Measurements from ENCODE around the gene BMPR1A. TPM values are rescaled to one million over a fixed set of nuclear protein-coding genes. Genes with fewer than 3 reads are reported as not detected.

Gene BMPR1A
- total RNA-seq, 4 donors from 2014 or later, result 29.3 to 45.2 (median 38.0) TPM

- Histone ChIP-seq H3K9me3 (no peaks in the 10 kb centered on the region), H3K4me1 (peaks cover 25 to 50% (median 47%) of the 10 kb centered on the region in 4 donors), H3K27ac (peak overlapping the region in 2 of 4 donors; percentile 19 to 94), H3K27me3 (no peaks in the 10 kb centered on the region), H3K36me3 (no peaks in the 10 kb centered on the region), H3K4me3 (no peak overlapping the region)
- intact Hi-C loops (cut with DNase I; ENCODE audit: low total_unique reads), result no loop called here
- DNase-seq, result no peak
- WGBS, 2 donors (ENCODE audit: low coverage in 1 of 2), result 48 to 72% methylated on average over 7 to 11 of the region's 11 CpGs
- TF ChIP-seq POLR2A (IDR thresholded peaks at IDR 0.05) (no peak), CTCF (IDR thresholded peaks at IDR 0.05) (no peak), POLR2AphosphoS5 (IDR thresholded peaks at IDR 0.05) (no peak), EP300 (IDR thresholded peaks at IDR 0.05; ENCODE audit: low read depth) (no peak)
- in situ Hi-C loops (cut with MboI; ENCODE audit: low pct_ligation_motif_present in 1 of 4, low pct_unique_long_range_greater_than_20kb in 1 of 4, low sequenced_read_pairs in 3 of 4), result no loop called here
Observed at GRCh38 chr10:86965986-86966654, 209.7 kb downstream of the BMPR1A start.

GRCh38 chr10:86967481-86967941 is 211.1 kb downstream of the BMPR1A start:
- WGBS, 2 donors (ENCODE audit: low coverage in 1 of 2), result 89 to 100% methylated on average over 1 to 6 of the region's 7 CpGs
- intact Hi-C loops (cut with DNase I; ENCODE audit: low total_unique reads), result no loop called here
- H3K9me3 ChIP-seq, result no peaks in the 10 kb centered on the region
- H3K27me3 ChIP-seq, result no peaks in the 10 kb centered on the region
- H3K27ac ChIP-seq, result peak overlapping the region; percentile 88 to 95 (median 91)
- no peaks in the 10 kb centered on the region for H3K36me3 ChIP-seq
- in situ Hi-C loops (cut with MboI; ENCODE audit: low pct_ligation_motif_present in 1 of 4, low pct_unique_long_range_greater_than_20kb in 1 of 4, low sequenced_read_pairs in 3 of 4), result no loop called here
- DNase-seq, result no peak
- peaks cover 25 to 60% (median 55%) of the 10 kb centered on the region in 4 donors for H3K4me1 ChIP-seq
- no peak overlapping the region for H3K4me3 ChIP-seq
- TF ChIP-seq POLR2AphosphoS5 (IDR thresholded peaks at IDR 0.05), result no peak
- no peak for TF ChIP-seq POLR2A (IDR thresholded peaks at IDR 0.05)
- no peak for TF ChIP-seq EP300 (IDR thresholded peaks at IDR 0.05; ENCODE audit: low read depth)
- no peak for TF ChIP-seq CTCF (IDR thresholded peaks at IDR 0.05)

- Histone ChIP-seq H3K9me3 (no peaks in the 10 kb centered on the region), H3K27ac (peak within 1 kb of the TSS; percentile 88 to 95 (median 91)), H3K4me3 (peak within 1 kb of the TSS; percentile 39 to 58 (median 48)), H3K4me1 (peaks cover 25 to 60% (median 55%) of the 10 kb centered on the region in 4 donors), H3K36me3 (no peaks in the 10 kb centered on the region), H3K27me3 (no peaks in the 10 kb centered on the region)
- DNase-seq, result peak; percentile 84
- 27% methylated on average over 42 of the region's 59 CpGs; no CpG with 5 or more reads in 1 of the 2 donors for WGBS, 2 donors (ENCODE audit: low coverage in 1 of 2)
- TF ChIP-seq EP300 (IDR thresholded peaks at IDR 0.05; ENCODE audit: low read depth) (no peak), CTCF (IDR thresholded peaks at IDR 0.05) (no peak), POLR2A (IDR thresholded peaks at IDR 0.05) (peak; percentile 86), POLR2AphosphoS5 (IDR thresholded peaks at IDR 0.05) (peak; percentile 48 to 84 (median 78))
- in situ Hi-C loops (cut with MboI; ENCODE audit: low pct_ligation_motif_present in 1 of 4, low pct_unique_long_range_greater_than_20kb in 1 of 4, low sequenced_read_pairs in 3 of 4) (no loop called here), intact Hi-C loops (cut with DNase I; ENCODE audit: low total_unique reads) (no loop called here)
Observed at GRCh38 chr10:86968271-86968993, 212.0 kb downstream of the BMPR1A start, which contains the start of gene ADIRF. Gene ADIRF, plus strand, starts transcription at chr10:86968482. Its CDS starts 63 bp downstream, at chr10:86968545.

- TF ChIP-seq CTCF (IDR thresholded peaks at IDR 0.05), result no peak
- no peak for TF ChIP-seq EP300 (IDR thresholded peaks at IDR 0.05; ENCODE audit: low read depth)
- no peak for DNase-seq
- in situ Hi-C loops (cut with MboI; ENCODE audit: low pct_ligation_motif_present in 1 of 4, low pct_unique_long_range_greater_than_20kb in 1 of 4, low sequenced_read_pairs in 3 of 4), result no loop called here
- H3K36me3 ChIP-seq, result no peaks in the 10 kb centered on the region
- H3K4me3 ChIP-seq, result peak overlapping the region; percentile 39 to 58 (median 48)
- no peaks in the 10 kb centered on the region for H3K9me3 ChIP-seq
- 39% methylated on average over 9 of the region's 9 CpGs; no CpG with 5 or more reads in 1 of the 2 donors for WGBS, 2 donors (ENCODE audit: low coverage in 1 of 2)
- peak overlapping the region; percentile 88 to 95 (median 91) for H3K27ac ChIP-seq
- H3K27me3 ChIP-seq, result no peaks in the 10 kb centered on the region
- intact Hi-C loops (cut with DNase I; ENCODE audit: low total_unique reads), result no loop called here
- H3K4me1 ChIP-seq, result peaks cover 25 to 60% (median 55%) of the 10 kb centered on the region in 4 donors
Observed at GRCh38 chr10:86968994-86969355, 212.6 kb downstream of the BMPR1A start.
